Naive thymus-derived CD4-positive, alpha-beta T cell (primary cell): Measurements from ENCODE around the gene SMARCAL1. TPM values are rescaled to one million over a fixed set of nuclear protein-coding genes. Genes with fewer than 3 reads are reported as not detected.
A peak's percentile ranks its signal among the peaks of the same experiment; 100 is the strongest.

Source experiments
- ATAC-seq: fragments of 150-1000 bp; cut with Tn5 transposase; 2 replicates; pipeline ENCODE4 v1.10.0; 2021; ENCODE audit warnings: mild to moderate bottlenecking, moderate library complexity
- CTCF ChIA-PET: fragments of 350-600 bp; sonication (Branson Sonifier 250); formaldehyde crosslinking; loops from one replicate; lab custom pipeline; 2021; ENCODE audit warnings: antibody characterized with exemption; lab: Charles Lee
- POLR2A ChIA-PET: fragments of 350-600 bp; sonication (Branson Sonifier 250); formaldehyde crosslinking; loops from one replicate; lab custom pipeline; 2021; ENCODE audit warnings: antibody characterized with exemption, inconsistent platforms; lab: Charles Lee
- DNase-seq, 9 donors: peaks; one replicate each; pipeline versions ENCODE4 v3.0.0 to v3.0.0-alpha.2; 2020 to 2022; ENCODE audit warnings: mixed read lengths in 1 of 9
- H3K27ac ChIP-seq: one replicate; pipeline ENCODE4 v1.7.0; 2013; ENCODE audit warnings: mild to moderate bottlenecking, low read depth, low read length, moderate library complexity
- H3K27me3 ChIP-seq, 2 donors: one replicate each; pipeline ENCODE4 v1.7.0; 2013; ENCODE audit warnings: low read length in 2 of 2, mild to moderate bottlenecking in 2 of 2, moderate library complexity in 2 of 2; ENCODE audit not compliant: control insufficient read depth in 2 of 2, insufficient read depth in 2 of 2
- H3K36me3 ChIP-seq, 3 experiments: 1 replicate in 2 of 3; 2 replicates in 1 of 3; pipeline ENCODE4 v1.7.0; 2013; ENCODE audit warnings: low read length in 3 of 3, mild to moderate bottlenecking in 3 of 3, moderate library complexity in 1 of 3; ENCODE audit not compliant: insufficient read depth in 3 of 3, control insufficient read depth in 2 of 3
- H3K4me1 ChIP-seq, 2 donors: one replicate each; pipeline ENCODE4 v1.7.0; 2013; ENCODE audit warnings: low read length in 2 of 2, mild to moderate bottlenecking in 2 of 2, moderate library complexity in 1 of 2; ENCODE audit not compliant: control insufficient read depth in 2 of 2, insufficient read depth in 2 of 2
- H3K4me3 ChIP-seq: 2 replicates; pipeline ENCODE4 v1.7.0; 2013; ENCODE audit warnings: mild to moderate bottlenecking, low read length
- H3K9me3 ChIP-seq, 3 experiments: 1 replicate in 2 of 3; 2 replicates in 1 of 3; pipeline ENCODE4 v1.7.0; 2013; ENCODE audit warnings: low read length in 3 of 3; ENCODE audit not compliant: control insufficient read depth in 2 of 3
- H3K27ac Mint-ChIP-seq, 9 donors: one replicate each; pipeline ENCODE4 v1.8.0; 2020 to 2022; ENCODE audit warnings: mixed read lengths in 9 of 9, mild to moderate bottlenecking in 8 of 9, moderate library complexity in 5 of 9, inconsistent platforms in 2 of 9
- H3K27me3 Mint-ChIP-seq, 5 donors: one replicate each; pipeline ENCODE4 v1.8.0; 2021 to 2022; ENCODE audit warnings: mixed read lengths in 5 of 5, mild to moderate bottlenecking in 1 of 5
- H3K36me3 Mint-ChIP-seq, 5 donors: one replicate each; pipeline ENCODE4 v1.8.0; 2020 to 2022; ENCODE audit warnings: mixed read lengths in 5 of 5, mild to moderate bottlenecking in 3 of 5, inconsistent platforms in 1 of 5
- H3K4me1 Mint-ChIP-seq, 7 donors: one replicate each; pipeline ENCODE4 v1.8.0; 2020 to 2022; ENCODE audit warnings: mixed read lengths in 7 of 7, mild to moderate bottlenecking in 3 of 7, inconsistent platforms in 1 of 7
- H3K4me3 Mint-ChIP-seq, 10 donors: one replicate each; pipeline ENCODE4 v1.8.0; 2020 to 2022; ENCODE audit warnings: mild to moderate bottlenecking in 10 of 10, mixed read lengths in 10 of 10, moderate library complexity in 6 of 10, inconsistent platforms in 2 of 10
- H3K9me3 Mint-ChIP-seq, 11 donors: one replicate each; pipeline ENCODE4 v1.8.0; 2020 to 2022; ENCODE audit warnings: mixed read lengths in 11 of 11, mild to moderate bottlenecking in 4 of 11, inconsistent platforms in 1 of 11, moderate library complexity in 1 of 11
- intact Hi-C, 2 donors: fragments of 100-400 bp; cut with micrococcal nuclease; formaldehyde crosslinking; loops; one replicate each; pipeline ENCODE4 v1.15.1; 2023
- polyA plus RNA-seq, 2 donors: library from polyadenylated mRNA; unstranded; fragments of 300-500 nt; fragmentation: Illumina TruSeq; gene quantifications; one replicate each; pipeline ENCODE4 v1.2.3, GENCODE V29; 2021
- total RNA-seq, 6 experiments: library from RNA in 5 of 6; stranded (reverse) in 5 of 6; gene quantifications; 1 replicate in 5 of 6; 2 replicates in 1 of 6; pipeline ENCODE4 v1.2.3 and lab custom pipeline; 2021 to 2026

Gene SMARCAL1
- total and polyA plus RNA-seq, 7 experiments from 2014 or later, result 16.2 to 31.2 (median 24.6) TPM

DNA sequence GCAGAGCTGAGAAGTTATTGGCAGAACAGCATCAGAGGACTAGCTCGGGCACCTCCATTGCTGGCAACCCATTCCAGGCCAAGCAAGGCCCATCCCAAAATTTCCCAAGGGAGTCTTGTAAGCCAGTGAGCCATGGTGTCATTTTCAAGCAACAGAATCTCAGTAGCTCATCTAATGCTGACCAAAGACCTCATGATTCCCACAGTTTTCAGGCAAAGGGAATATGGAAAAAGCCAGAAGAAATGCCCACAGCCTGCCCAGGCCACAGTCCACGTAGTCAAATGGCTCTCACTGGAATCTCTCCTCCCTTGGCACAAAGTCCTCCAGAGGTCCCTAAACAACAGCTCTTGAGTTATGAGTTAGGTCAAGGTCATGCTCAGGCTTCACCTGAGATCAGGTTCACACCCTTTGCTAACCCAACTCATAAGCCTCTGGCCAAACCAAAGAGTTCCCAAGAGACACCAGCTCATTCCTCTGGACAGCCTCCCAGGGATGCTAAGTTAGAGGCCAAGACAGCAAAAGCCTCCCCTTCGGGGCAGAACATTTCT, 2.6 kb downstream of the SMARCAL1 start:
- Histone ChIP-seq H3K36me3 (peaks cover 0 to 26% (median 7%) of the 10 kb centered on the region in 3 experiments), H3K9me3 (no peaks in the 10 kb centered on the region), H3K4me1 (peaks cover 0 to 7% of the 10 kb centered on the region in 2 donors), H3K27me3 (no peaks in the 10 kb centered on the region), H3K4me3 (no peak overlapping the region), H3K27ac (no peak overlapping the region)
- Mint-ChIP-seq H3K9me3 (peaks cover 0 to 2% (median 0%) of the 10 kb centered on the region in 11 donors), H3K27ac (no peak overlapping the region), H3K4me1 (peaks cover 22 to 47% (median 38%) of the 10 kb centered on the region in 7 donors), H3K27me3 (no peaks in the 10 kb centered on the region), H3K4me3 (no peak overlapping the region), H3K36me3 (peaks cover 6 to 42% (median 19%) of the 10 kb centered on the region in 5 donors)
- ChIA-PET CTCF (interaction anchor here (0.6 to 0.9 kb wide), 2 partner anchors 10 to 13 kb away, joined by 3 read pairs; no protein-coding TSS in a partner anchor), POLR2A (no interaction called here)
- DNase-seq (no peak), ATAC-seq (no peak)
- intact Hi-C loops, result loop anchor here (5.0 kb wide), 4 partner anchors 193 to 1857 kb away; partner anchors contain the start of genes AAMP (in 1 of the 2), MREG (in 1 of the 2) and PNKD (in 1 of the 2)

DNA sequence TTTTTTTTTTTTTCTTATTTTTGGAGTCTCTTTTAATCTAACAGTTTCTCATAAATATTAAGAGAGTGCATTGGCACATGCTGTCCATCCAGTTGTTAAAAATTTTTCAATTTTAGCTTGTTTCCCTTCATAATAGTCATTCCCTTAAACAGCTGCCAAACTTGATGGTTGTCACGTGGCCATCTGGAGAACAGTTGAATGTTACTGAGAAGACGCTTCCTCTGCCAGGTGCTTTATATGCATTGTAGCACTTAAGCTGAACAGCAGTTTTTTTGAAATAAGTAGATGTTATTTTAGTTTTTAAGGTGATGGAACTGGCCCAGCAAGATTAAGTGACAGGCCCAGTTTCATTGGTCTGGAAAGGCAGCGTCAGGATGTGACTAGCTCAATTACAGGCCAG, 3.3 kb downstream of the SMARCAL1 start:
- peaks cover 0 to 7% of the 10 kb centered on the region in 2 donors for H3K4me1 ChIP-seq
- Mint-ChIP-seq H3K4me1 (peaks cover 22 to 54% (median 39%) of the 10 kb centered on the region in 7 donors), H3K36me3 (peaks cover 11 to 49% (median 26%) of the 10 kb centered on the region in 5 donors), H3K27me3 (no peaks in the 10 kb centered on the region), H3K4me3 (no peak overlapping the region), H3K27ac (no peak overlapping the region), H3K9me3 (peaks cover 0 to 2% (median 0%) of the 10 kb centered on the region in 11 donors)
- peaks cover 5 to 33% (median 11%) of the 10 kb centered on the region in 3 experiments for H3K36me3 ChIP-seq
- DNase-seq (no peak), ATAC-seq (no peak)
- no peak overlapping the region for H3K4me3 ChIP-seq
- no peak overlapping the region for H3K27ac ChIP-seq
- H3K9me3 ChIP-seq, result no peaks in the 10 kb centered on the region
- CTCF ChIA-PET, result interaction anchor here (0.6 kb wide), 1 partner anchor 11 kb away, joined by 3 read pairs; no protein-coding TSS in a partner anchor
- POLR2A ChIA-PET, result no interaction called here
- H3K27me3 ChIP-seq, result no peaks in the 10 kb centered on the region
- intact Hi-C loops, result no loop called here

DNA sequence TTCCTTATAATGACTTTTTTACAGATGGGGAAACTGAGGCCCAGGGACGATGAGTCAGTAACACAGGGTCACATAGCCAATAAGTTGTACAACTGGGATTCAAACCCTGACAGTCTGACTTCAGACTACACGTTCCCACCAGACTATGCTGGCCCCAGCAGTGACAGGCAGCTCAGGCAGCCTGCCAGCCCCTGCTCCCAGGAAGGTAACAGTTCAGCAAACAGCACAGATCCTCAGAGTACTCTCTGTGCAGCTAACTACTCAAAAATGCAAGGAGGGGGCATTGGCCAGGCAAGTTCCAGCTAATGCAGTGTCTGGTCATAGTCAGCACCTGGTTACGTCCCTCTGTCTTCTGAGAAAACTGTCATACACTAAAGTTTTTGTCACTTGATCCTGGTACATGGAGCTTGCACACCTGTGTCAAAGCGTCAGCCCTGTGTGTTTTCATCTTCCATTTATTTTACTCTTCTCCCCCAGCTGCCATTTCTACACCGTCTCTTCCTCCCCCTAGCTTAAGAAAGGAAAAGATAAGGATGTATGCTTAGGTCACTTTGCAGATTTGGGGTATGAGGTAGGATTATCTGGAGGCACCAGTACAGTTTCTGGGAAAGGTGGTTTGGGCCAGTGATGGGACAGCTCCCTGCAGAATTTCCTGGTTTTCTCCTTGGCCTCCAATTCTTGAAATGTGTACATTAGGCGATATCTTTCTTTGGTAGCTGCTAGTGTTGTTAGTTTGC, 4.5 kb downstream of the SMARCAL1 start:
- intact Hi-C loops, result no loop called here

DNA sequence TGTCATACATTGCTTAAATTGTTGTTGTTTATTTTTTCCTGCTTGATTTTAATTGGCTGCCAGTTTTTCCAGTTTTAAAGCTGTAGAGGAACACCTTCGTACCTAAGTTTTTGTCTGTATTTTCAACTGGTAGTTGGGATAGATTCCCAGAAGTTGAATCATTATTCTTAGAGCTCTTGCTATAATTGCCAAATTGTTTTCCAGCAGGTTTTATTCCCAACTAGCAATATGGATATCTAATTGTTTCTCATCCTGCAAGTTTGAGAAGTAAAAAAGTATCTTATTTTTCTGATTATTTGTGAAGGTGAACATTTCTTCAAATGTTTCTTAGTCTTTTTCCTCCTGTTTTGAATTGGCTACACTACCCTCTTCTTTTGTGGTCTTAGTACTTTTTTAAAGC, 6.7 kb downstream of the SMARCAL1 start:
- Histone ChIP-seq H3K27me3 (no peaks in the 10 kb centered on the region), H3K4me3 (no peak overlapping the region), H3K36me3 (peaks cover 10 to 63% (median 21%) of the 10 kb centered on the region in 3 experiments), H3K27ac (no peak overlapping the region), H3K9me3 (no peaks in the 10 kb centered on the region), H3K4me1 (no peaks in the 10 kb centered on the region)
- Mint-ChIP-seq H3K36me3 (peaks cover 25 to 77% (median 48%) of the 10 kb centered on the region in 5 donors), H3K9me3 (no peaks in the 10 kb centered on the region), H3K4me1 (peaks cover 15 to 39% (median 17%) of the 10 kb centered on the region in 7 donors), H3K27ac (no peak overlapping the region), H3K4me3 (no peak overlapping the region), H3K27me3 (no peaks in the 10 kb centered on the region)
- CTCF ChIA-PET, result no interaction called here
- ATAC-seq (no peak), DNase-seq (no peak)
- POLR2A ChIA-PET, result no interaction called here
- intact Hi-C loops, result no loop called here

More for the DNA sequence above, 4.5 kb downstream of the SMARCAL1 start:
- H3K27ac Mint-ChIP-seq, result no peak overlapping the region
- CTCF ChIA-PET, result interaction anchor here (0.6 to 0.9 kb wide), 2 partner anchors 164 to 194 kb away, joined by 3 read pairs; no protein-coding TSS in a partner anchor
- POLR2A ChIA-PET, result no interaction called here
- no peak overlapping the region for H3K4me3 Mint-ChIP-seq
- peaks cover 22 to 51% (median 32%) of the 10 kb centered on the region in 7 donors for H3K4me1 Mint-ChIP-seq
- Histone ChIP-seq H3K27ac (no peak overlapping the region), H3K36me3 (peaks cover 10 to 45% (median 14%) of the 10 kb centered on the region in 3 experiments), H3K4me1 (peaks cover 0 to 7% of the 10 kb centered on the region in 2 donors), H3K4me3 (no peak overlapping the region), H3K27me3 (no peaks in the 10 kb centered on the region), H3K9me3 (no peaks in the 10 kb centered on the region)
- ATAC-seq (no peak), DNase-seq (no peak)
- no peaks in the 10 kb centered on the region for H3K27me3 Mint-ChIP-seq
- peaks cover 13 to 57% (median 32%) of the 10 kb centered on the region in 5 donors for H3K36me3 Mint-ChIP-seq
- no peaks in the 10 kb centered on the region for H3K9me3 Mint-ChIP-seq

DNA sequence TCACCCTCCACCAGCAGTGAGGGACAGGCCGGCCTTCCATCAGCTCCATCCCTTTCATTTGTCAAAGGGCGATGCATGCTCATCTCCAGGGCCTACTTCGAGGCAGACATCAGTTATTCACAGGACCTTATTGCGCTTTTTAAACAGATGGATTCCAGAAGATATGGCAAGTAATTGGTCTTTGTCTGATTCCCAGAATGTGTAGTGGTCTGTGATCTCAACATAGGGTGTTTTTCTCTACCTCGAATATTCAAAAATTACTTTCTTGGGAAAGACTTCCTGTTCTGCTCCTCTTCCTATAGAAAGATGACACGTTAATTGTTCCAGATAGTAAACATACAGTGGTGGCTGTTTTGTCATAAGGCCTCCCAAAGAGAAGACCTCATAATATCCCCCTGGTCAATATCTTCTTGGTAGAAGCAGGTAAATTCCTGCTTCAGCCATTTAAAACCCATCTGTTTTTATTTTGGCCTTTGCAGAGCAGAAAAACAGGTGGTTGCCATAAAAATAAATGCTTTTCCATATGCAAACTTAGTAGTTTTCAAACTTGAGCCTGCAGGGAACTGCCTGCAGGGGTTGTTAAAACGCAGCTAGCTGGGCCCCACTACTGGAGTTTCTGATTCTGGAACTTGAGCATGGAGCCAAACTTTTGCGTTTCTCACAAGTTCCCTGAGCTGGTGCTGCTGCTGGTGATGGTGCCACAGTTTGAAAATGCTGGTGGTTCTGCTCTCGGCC, 8.2 kb downstream of the SMARCAL1 start:
- Mint-ChIP-seq H3K4me1 (peaks cover 15 to 39% (median 17%) of the 10 kb centered on the region in 7 donors), H3K36me3 (peaks cover 34 to 86% (median 64%) of the 10 kb centered on the region in 5 donors), H3K4me3 (no peak overlapping the region), H3K27me3 (no peaks in the 10 kb centered on the region), H3K27ac (no peak overlapping the region), H3K9me3 (peaks cover 0 to 3% (median 0%) of the 10 kb centered on the region in 11 donors)
- Histone ChIP-seq H3K27ac (no peak overlapping the region), H3K27me3 (no peaks in the 10 kb centered on the region), H3K9me3 (peaks cover 0 to 6% (median 0%) of the 10 kb centered on the region in 3 experiments), H3K4me1 (no peaks in the 10 kb centered on the region), H3K4me3 (no peak overlapping the region), H3K36me3 (peaks cover 10 to 71% (median 27%) of the 10 kb centered on the region in 3 experiments)
- no peak for DNase-seq
- intact Hi-C loops, result no loop called here
- no peak for ATAC-seq
- CTCF ChIA-PET, result no interaction called here
- POLR2A ChIA-PET, result no interaction called here

DNA sequence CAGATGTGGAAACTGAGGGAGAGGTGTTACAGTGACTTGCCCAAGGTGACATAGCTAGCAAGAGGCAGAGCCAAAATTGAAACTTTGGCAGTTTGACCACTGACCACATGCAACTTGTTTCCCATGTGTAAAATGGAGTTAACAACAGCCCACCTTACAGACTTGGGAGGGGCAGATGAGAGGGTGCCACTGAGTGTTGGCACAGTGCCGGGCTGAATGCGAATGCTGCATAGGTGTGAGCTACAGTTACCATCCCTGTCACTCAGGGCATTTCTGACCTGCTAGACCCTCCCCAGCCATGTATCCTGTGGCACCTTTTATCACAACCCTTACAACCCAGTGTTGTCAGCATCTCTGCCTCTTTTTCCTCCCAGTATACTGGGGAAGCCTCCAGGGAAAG, 10.8 kb downstream of the SMARCAL1 start:
- ATAC-seq (peak; percentile 14), DNase-seq (no peak)
- H3K9me3 ChIP-seq, result peaks cover 0 to 6% (median 0%) of the 10 kb centered on the region in 3 experiments
- Mint-ChIP-seq H3K36me3 (peaks cover 28 to 79% (median 63%) of the 10 kb centered on the region in 5 donors), H3K27me3 (no peaks in the 10 kb centered on the region), H3K27ac (no peak overlapping the region), H3K9me3 (peaks cover 0 to 4% (median 0%) of the 10 kb centered on the region in 11 donors), H3K4me3 (no peak overlapping the region), H3K4me1 (peaks cover 8 to 30% (median 9%) of the 10 kb centered on the region in 7 donors)
- no peak overlapping the region for H3K4me3 ChIP-seq
- POLR2A ChIA-PET, result no interaction called here
- intact Hi-C loops, result no loop called here
- CTCF ChIA-PET, result no interaction called here
- no peaks in the 10 kb centered on the region for H3K27me3 ChIP-seq
- no peak overlapping the region for H3K27ac ChIP-seq
- no peaks in the 10 kb centered on the region for H3K4me1 ChIP-seq
- H3K36me3 ChIP-seq, result peaks cover 10 to 70% (median 20%) of the 10 kb centered on the region in 3 experiments
